ENCODE data around the gene CCNL2. TPM values are rescaled to one million over a fixed set of nuclear protein-coding genes. Genes with fewer than 3 reads are reported as not detected.
A peak's percentile ranks its signal among the peaks of the same experiment; 100 is the strongest.

Gene CCNL2
- total RNA-seq, 1 donor from 2014 or later: 266 TPM

- TF ChIP-seq CTCF (IDR thresholded peaks at IDR 0.05; ENCODE audit: unreplicated experiment): no peak
- H3K4me3 Mint-ChIP-seq (ENCODE audit: unreplicated experiment): no peak overlapping the region
- H3K36me3 Mint-ChIP-seq (ENCODE audit: low read depth, unreplicated experiment): peaks cover 4% of the 10 kb centered on the region
- peak overlapping the region; percentile 61 for H3K27ac Mint-ChIP-seq (ENCODE audit: unreplicated experiment)
- peaks cover 26% of the 10 kb centered on the region for H3K4me1 Mint-ChIP-seq (ENCODE audit: unreplicated experiment)
- no peaks in the 10 kb centered on the region for H3K9me3 Mint-ChIP-seq (ENCODE audit: unreplicated experiment)
- peaks cover 12% of the 10 kb centered on the region for H3K27me3 Mint-ChIP-seq (ENCODE audit: unreplicated experiment)
- DNase-seq (ENCODE audit: low spot score): no peak
Measured at GRCh38 chr1:1432274-1432950, 33.3 kb upstream of the CCNL2 start.

- H3K27me3 Mint-ChIP-seq (ENCODE audit: unreplicated experiment): peaks cover 12% of the 10 kb centered on the region
- H3K9me3 Mint-ChIP-seq (ENCODE audit: unreplicated experiment): no peaks in the 10 kb centered on the region
- no peak for DNase-seq (ENCODE audit: low spot score)
- H3K4me1 Mint-ChIP-seq (ENCODE audit: unreplicated experiment): peaks cover 26% of the 10 kb centered on the region
- H3K27ac Mint-ChIP-seq (ENCODE audit: unreplicated experiment): peak overlapping the region; percentile 38
- peaks cover 4% of the 10 kb centered on the region for H3K36me3 Mint-ChIP-seq (ENCODE audit: low read depth, unreplicated experiment)
- TF ChIP-seq CTCF (IDR thresholded peaks at IDR 0.05; ENCODE audit: unreplicated experiment): no peak
- no peak overlapping the region for H3K4me3 Mint-ChIP-seq (ENCODE audit: unreplicated experiment)
Measured at GRCh38 chr1:1431845-1432273, 32.7 kb upstream of the CCNL2 start.

GRCh38 chr1:1430992-1431844, 32.1 kb upstream of the CCNL2 start:
- DNase-seq (ENCODE audit: low spot score): no peak
- H3K36me3 Mint-ChIP-seq (ENCODE audit: low read depth, unreplicated experiment): peaks cover 4% of the 10 kb centered on the region

GRCh38 chr1:1430114-1430982, 31.2 kb upstream of the CCNL2 start:
- Mint-ChIP-seq H3K4me3 (ENCODE audit: unreplicated experiment) (peak overlapping the region; percentile 57), H3K4me1 (ENCODE audit: unreplicated experiment) (peaks cover 26% of the 10 kb centered on the region), H3K36me3 (ENCODE audit: low read depth, unreplicated experiment) (peaks cover 4% of the 10 kb centered on the region), H3K27me3 (ENCODE audit: unreplicated experiment) (peaks cover 12% of the 10 kb centered on the region), H3K27ac (ENCODE audit: unreplicated experiment) (peak overlapping the region; percentile 82), H3K9me3 (ENCODE audit: unreplicated experiment) (no peaks in the 10 kb centered on the region)
- peak; percentile 66 for DNase-seq (ENCODE audit: low spot score)
- TF ChIP-seq CTCF (IDR thresholded peaks at IDR 0.05; ENCODE audit: unreplicated experiment): no peak

More at GRCh38 chr1:1430992-1431844, 32.1 kb upstream of the CCNL2 start:
- Mint-ChIP-seq H3K4me1 (ENCODE audit: unreplicated experiment) (peaks cover 26% of the 10 kb centered on the region), H3K4me3 (ENCODE audit: unreplicated experiment) (no peak overlapping the region), H3K9me3 (ENCODE audit: unreplicated experiment) (no peaks in the 10 kb centered on the region), H3K27ac (ENCODE audit: unreplicated experiment) (peak overlapping the region; percentile 38), H3K27me3 (ENCODE audit: unreplicated experiment) (peaks cover 12% of the 10 kb centered on the region)
- no peak for TF ChIP-seq CTCF (IDR thresholded peaks at IDR 0.05; ENCODE audit: unreplicated experiment)
